Suprapubic skin (tissue), 4 donors: ENCODE data around the gene WDTC1. TPM values are rescaled to one million over a fixed set of nuclear protein-coding genes. Genes with fewer than 3 reads are reported as not detected.

Experiments used
- DNase-seq, 2 donors: peaks; one replicate each; pipeline ENCODE4 v3.0.0-alpha.2; 2019; ENCODE audit warnings: low spot score in 2 of 2
- H3K27ac ChIP-seq: fragments of 200-600 bp; sonication (generic); one replicate; pipeline ENCODE4 v1.5.1; 2019
- H3K27me3 ChIP-seq: fragments of 200-600 bp; sonication (generic); one replicate; pipeline ENCODE4 v1.5.1; 2019
- H3K36me3 ChIP-seq: fragments of 200-600 bp; sonication (generic); one replicate; pipeline ENCODE4 v1.5.1; 2019
- H3K4me1 ChIP-seq: fragments of 200-600 bp; sonication (generic); one replicate; pipeline ENCODE4 v1.5.1; 2019
- H3K4me3 ChIP-seq: fragments of 200-600 bp; sonication (generic); one replicate; pipeline ENCODE4 v1.5.1; 2019; ENCODE audit warnings: mild to moderate bottlenecking
- H3K9me3 ChIP-seq: fragments of 200-600 bp; sonication (generic); one replicate; pipeline ENCODE4 v1.5.1; 2019
- CTCF ChIP-seq, 2 donors: fragments of 200-600 bp in 1 of 2; fragments of 450-650 bp in 1 of 2; sonication (generic) in 1 of 2; IDR thresholded peaks; one replicate each; pipeline ENCODE4 v1.5.1; 2016 to 2019; ENCODE audit warnings: antibody characterized with exemption in 2 of 2, mild to moderate bottlenecking in 1 of 2, moderate library complexity in 1 of 2
- EP300 ChIP-seq: sonication (generic); formaldehyde crosslinking; IDR thresholded peaks from one replicate; pipeline ENCODE4 v1.6.1; 2017; ENCODE audit warnings: antibody characterized with exemption
- POLR2A ChIP-seq, 2 donors: fragments of 450-650 bp; IDR thresholded peaks; one replicate each; pipeline ENCODE4 v1.6.1; 2017; ENCODE audit warnings: antibody characterized with exemption in 2 of 2, mild to moderate bottlenecking in 2 of 2, moderate library complexity in 2 of 2
- POLR2AphosphoS5 ChIP-seq, 3 donors: sonication (generic); formaldehyde crosslinking; IDR thresholded peaks; one replicate each; pipeline ENCODE4 v1.6.1; 2017; ENCODE audit warnings: antibody characterized with exemption in 3 of 3
- WGBS: methylation state at CpG from one replicate; pipeline ENCODE4 v1.1.5; 2018; 5-methylcytosine and 5-hydroxymethylcytosine counted together
- total RNA-seq, 4 donors: library from RNA; depleted of rRNA; stranded (reverse); fragments of >200 nt; gene quantifications; one replicate each; pipeline ENCODE4 v1.1.0, GENCODE V29; 2016

The WDTC1 gene
- total RNA-seq, 4 donors from 2014 or later = 59.6 to 69.7 (median 64.5) TPM

DNA sequence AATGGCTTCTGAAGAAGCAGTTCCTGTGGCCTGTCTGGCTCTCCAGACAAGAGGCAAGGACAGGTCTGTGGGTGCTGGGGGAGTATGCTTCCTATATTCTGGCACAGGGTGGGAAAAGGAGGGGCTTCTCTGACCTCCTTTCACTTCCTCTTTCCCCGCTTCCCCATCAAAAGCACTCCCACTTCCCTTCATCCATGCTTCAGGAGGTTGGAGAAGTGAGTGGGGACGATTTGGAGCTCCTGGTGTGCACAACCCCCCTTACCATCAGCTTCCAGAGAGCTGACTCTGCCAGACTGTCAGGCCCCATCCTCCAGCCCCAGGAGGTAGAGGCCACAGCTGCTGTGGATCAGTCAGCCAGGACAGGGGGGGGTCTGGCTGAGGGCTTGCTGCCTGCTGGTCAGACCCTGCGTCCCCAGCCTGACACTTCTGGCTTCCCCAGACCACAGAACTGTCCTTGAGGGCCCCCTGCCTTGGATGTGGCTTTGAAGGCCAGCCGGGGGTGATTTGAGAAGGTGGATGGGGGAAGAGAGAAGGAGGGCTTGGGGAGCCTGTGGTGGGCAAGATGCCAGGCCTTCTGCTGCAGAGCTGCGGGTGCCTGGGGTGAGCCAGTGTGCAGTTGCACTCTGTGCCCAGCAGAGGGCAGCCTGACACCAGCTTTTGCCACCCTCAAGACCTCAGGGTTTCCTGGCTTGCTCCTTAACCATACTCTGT is 66.1 kb downstream of the WDTC1 start:
- H3K4me1 ChIP-seq = peaks cover 32% of the 10 kb centered on the region
- DNase-seq = peak; percentile 86 to 87
- peak overlapping the region; percentile 27 for H3K27ac ChIP-seq
- TF ChIP-seq CTCF (IDR thresholded peaks at IDR 0.05) (peak; percentile 97 to 99), EP300 (no peak), POLR2A (IDR thresholded peaks at IDR 0.05) (no peak)
- H3K9me3 ChIP-seq = no peaks in the 10 kb centered on the region
- 39% methylated on average over 5 of the region's 5 CpGs for WGBS
- H3K4me3 ChIP-seq = no peak overlapping the region
- H3K36me3 ChIP-seq = peaks cover 78% of the 10 kb centered on the region
- H3K27me3 ChIP-seq = no peaks in the 10 kb centered on the region

DNA sequence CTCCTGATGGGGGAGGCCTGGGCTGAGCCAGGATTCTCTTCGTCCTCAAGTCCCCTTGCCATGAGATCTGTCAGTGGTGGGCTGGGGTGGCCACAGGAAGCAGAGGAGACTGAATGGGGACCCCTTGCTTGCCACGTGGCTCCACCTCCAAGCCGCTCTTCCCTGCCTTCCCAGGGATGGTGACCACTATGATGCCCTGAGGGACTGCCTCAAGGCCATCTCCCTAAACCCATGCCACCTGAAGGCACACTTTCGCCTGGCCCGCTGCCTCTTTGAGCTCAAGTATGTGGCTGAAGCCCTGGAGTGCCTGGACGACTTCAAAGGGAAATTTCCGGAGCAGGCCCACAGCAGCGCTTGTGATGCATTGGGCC is 66.6 kb downstream of the WDTC1 start:
- Histone ChIP-seq H3K27ac (no peak overlapping the region), H3K36me3 (peaks cover 76% of the 10 kb centered on the region), H3K4me1 (peaks cover 32% of the 10 kb centered on the region), H3K27me3 (no peaks in the 10 kb centered on the region), H3K4me3 (no peak overlapping the region), H3K9me3 (no peaks in the 10 kb centered on the region)
- 82% methylated on average over 6 of the region's 8 CpGs for WGBS
- DNase-seq = peak in 1 of 2 donors; percentile 67
- no peak for TF ChIP-seq POLR2A (IDR thresholded peaks at IDR 0.05)
- TF ChIP-seq CTCF (IDR thresholded peaks at IDR 0.05) = no peak
- no peak for TF ChIP-seq POLR2AphosphoS5 (IDR thresholded peaks at IDR 0.05)
- no peak for TF ChIP-seq EP300

DNA sequence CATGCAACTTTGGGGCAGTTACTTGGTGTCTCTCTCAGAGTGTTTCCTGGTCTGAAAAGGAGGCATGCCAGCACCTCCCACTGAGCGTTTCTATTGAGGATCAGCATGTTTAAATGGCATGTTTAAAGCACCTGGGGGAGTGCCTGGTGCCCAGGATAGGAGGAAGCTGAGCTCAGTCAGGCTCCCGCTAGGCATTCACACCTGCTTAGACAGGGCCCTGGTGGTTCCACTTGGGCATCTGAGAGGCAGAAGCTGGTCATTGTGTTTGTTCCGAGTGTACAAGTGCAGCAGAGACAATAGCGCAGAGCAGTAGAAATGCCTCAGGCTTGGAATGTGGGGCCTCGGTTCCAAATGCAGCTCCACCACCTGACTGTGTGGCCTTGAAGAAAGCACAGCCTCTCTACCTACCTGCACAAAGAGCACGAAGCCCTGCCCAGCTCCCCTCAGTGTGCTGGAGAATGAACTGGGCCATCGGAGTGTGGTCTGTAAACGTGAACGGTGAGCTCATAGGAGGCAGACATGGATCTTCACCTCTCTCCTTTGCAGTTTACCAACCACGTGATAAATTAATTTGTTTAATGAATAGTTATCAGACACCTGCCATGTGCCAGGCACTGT is 67.3 kb downstream of the WDTC1 start:
- H3K27ac ChIP-seq = no peak overlapping the region
- H3K9me3 ChIP-seq = no peaks in the 10 kb centered on the region
- 80% methylated on average over 10 of the region's 10 CpGs for WGBS
- no peak overlapping the region for H3K4me3 ChIP-seq
- peaks cover 79% of the 10 kb centered on the region for H3K36me3 ChIP-seq
- no peak for TF ChIP-seq EP300
- no peak for TF ChIP-seq POLR2AphosphoS5 (IDR thresholded peaks at IDR 0.05)
- TF ChIP-seq CTCF (IDR thresholded peaks at IDR 0.05) = no peak
- TF ChIP-seq POLR2A (IDR thresholded peaks at IDR 0.05) = no peak
- no peak for DNase-seq
- no peaks in the 10 kb centered on the region for H3K27me3 ChIP-seq
- H3K4me1 ChIP-seq = peaks cover 32% of the 10 kb centered on the region

DNA sequence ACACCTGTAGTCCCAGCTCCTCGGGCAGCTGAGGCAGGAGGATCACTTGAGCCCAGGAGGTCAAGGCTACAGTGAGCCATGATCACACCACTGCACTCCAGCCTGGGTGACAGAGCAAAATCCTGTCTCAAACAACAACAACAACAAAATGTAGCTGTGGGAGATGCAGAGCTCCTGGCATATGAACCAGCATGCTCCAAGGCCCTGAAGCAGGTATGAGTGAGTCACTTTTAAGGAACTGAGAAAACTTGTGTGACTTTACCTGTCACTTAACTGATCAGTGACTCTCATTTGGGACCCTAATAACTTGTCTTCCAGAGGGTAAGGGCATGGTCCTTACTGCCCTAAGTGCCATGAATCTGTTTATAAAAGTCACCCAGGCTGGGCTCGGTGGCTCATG is 68.2 kb downstream of the WDTC1 start:
- WGBS = 90% methylated on average over 2 of the region's 2 CpGs
- Histone ChIP-seq H3K27ac (no peak overlapping the region), H3K4me1 (peaks cover 32% of the 10 kb centered on the region), H3K4me3 (no peak overlapping the region), H3K9me3 (no peaks in the 10 kb centered on the region), H3K27me3 (no peaks in the 10 kb centered on the region), H3K36me3 (peaks cover 77% of the 10 kb centered on the region)
- TF ChIP-seq CTCF (IDR thresholded peaks at IDR 0.05) = no peak
- TF ChIP-seq EP300 = no peak
- TF ChIP-seq POLR2A (IDR thresholded peaks at IDR 0.05) = no peak
- TF ChIP-seq POLR2AphosphoS5 (IDR thresholded peaks at IDR 0.05) = no peak
- DNase-seq = no peak

- Histone ChIP-seq H3K36me3 (peaks cover 74% of the 10 kb centered on the region), H3K27ac (no peak overlapping the region), H3K4me1 (peaks cover 28% of the 10 kb centered on the region), H3K4me3 (no peak overlapping the region), H3K9me3 (no peaks in the 10 kb centered on the region), H3K27me3 (no peaks in the 10 kb centered on the region)
- peak in 1 of 2 donors; percentile 29 for DNase-seq
- 88% methylated on average over 15 of the region's 15 CpGs for WGBS
- TF ChIP-seq EP300 (no peak), POLR2A (IDR thresholded peaks at IDR 0.05) (no peak), CTCF (IDR thresholded peaks at IDR 0.05) (no peak), POLR2AphosphoS5 (IDR thresholded peaks at IDR 0.05) (no peak)
These were observed 69.1 kb downstream of the WDTC1 start for GRCh38 chr1:27303509-27303908.
